ENCODE measurements around the gene CLK1. TPM values are rescaled to one million over a fixed set of nuclear protein-coding genes. Genes with fewer than 3 reads are reported as not detected.

Gene CLK1
- 39.9 and 43.6 TPM in 2 replicates for total RNA-seq

DNA sequence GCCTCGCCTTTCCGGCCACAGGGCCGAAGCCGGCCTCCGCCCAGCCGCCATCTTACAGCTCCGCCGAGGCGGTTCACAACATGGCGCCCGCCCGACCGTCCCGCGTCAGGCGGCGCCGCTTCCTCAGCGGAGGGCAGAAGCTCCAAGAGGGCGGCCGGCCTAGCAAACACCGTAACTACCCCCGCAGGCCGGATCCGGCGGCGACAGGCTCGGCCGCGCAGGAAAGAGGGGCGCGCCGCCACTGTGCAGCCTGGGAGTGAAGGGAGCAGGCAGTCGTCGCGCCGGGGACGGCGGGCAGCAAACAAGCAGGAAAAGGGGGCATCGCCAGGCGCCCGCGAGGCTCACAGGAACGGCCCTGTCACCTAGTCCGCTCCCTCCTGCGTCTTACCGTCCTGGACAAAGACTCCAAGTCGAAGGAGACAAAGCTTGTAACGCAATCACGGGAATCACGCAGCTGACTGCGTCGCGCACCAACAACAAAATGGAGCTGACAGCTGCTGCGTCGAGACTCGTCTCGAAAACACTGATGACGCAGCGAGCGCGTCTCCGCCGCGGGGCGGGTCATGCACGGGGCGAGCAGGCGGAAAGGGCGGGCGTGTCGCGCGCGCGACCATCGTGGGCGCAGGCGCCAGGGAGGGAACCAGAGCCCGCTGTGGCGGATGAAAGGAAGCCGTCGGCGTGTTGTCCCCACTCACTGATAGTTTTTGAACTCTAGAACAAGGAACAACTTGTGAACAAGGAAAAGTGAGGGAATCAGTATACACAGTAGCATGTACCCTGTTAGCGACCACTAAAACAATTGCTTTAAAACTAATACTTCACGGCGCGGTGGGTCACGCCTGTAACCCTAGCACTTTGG is at the start of gene CLK1:
CLK1 (minus strand) TSS at position 483 of the 859 bp plus-strand sequence. CDS start 2,796 bp downstream, outside the sequence.

DNA sequence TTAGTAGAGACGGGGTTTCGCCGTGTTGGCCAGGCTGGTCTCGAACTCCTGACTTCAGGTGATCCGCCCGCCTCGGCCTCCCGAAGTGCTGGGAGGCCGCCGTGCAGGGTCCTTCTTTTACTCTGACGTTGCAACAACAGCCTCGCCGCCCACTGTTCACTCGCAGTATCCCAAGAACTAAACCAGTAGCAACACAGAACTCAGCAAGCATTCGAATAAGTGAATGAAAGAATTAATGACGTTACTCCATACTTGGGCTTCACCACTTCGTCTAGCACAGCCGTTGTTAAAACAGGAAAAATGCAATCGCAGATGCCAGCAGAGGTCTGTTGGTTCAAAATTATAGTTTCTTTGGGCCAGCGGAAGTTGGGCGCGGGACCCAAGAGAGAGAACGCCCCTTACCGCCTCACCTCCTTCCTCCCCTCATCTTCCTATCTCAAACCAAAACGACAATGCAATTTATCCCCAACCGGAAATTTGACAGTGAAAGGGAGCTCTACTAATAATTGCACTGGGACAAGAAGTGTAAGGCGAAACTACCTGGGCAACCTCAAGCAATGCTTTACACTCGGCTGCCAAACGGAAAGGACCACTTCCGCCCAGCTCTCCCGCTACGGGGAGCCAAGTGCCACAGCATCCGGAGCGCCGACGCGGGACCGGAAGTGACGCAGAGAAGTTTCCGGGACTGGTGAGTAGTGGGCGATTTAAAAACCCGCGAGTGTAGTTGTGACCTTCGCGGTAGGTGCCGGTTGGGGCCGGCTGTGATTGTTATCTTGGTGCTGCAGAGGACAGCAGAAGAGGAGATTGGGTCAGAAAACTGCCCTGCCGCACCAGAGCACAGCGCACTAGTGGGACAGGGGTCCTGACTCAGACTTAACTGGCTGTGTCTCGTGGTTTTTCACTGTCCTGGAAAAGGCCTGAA is 24.5 kb upstream of the CLK1 start, which contains the start of the genes NIF3L1 and PPIL3:
NIF3L1 (plus strand) TSS at position 668 of the 922 bp plus-strand sequence. CDS start 2,573 bp downstream, outside the sequence.
PPIL3 (minus strand) TSS at position 374 of the 922 bp plus-strand sequence. CDS start 1,462 bp downstream, outside the sequence.

DNA sequence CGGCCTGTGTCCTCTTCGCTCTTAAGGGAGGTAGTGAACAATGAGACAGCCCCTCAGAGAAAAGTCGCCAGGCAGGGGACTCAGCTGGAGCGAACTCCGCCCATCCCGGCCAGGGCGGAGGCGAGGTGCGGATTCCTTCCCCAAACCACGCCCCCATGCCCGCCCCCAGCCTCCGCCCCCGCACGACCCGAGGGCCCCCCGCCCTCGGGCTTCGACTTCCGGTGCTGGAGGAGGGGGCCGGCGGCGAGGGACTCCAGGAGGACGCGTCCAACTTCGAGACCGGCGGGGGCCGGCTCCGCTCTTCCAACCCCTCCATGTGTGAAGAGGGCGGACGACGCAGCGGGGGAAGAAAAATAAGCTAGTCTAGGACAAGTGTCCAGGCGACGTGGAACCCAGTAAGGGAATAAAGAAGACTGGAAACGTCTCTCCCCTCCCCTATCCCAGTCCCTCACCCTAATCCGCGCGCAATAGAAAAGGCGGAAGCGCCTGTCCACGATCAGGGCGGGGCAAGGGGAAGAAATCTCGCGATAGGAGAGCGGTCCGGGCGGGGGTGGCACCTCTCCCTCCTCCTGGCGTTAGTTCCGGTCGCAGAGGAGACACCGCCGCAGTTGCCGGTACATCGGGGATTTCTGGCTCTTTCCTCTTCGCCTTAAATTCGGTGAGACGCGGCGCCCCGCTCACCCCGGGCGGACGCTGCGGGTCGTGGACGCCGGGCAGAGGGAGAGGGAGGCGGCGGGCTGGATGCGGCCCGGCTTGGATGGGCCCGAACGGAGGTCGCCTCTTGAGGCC is 52.9 kb downstream of the CLK1 start, which contains the start of gene BZW1:
BZW1 (plus strand) TSS at position 578 of the 789 bp plus-strand sequence. CDS start 1,308 bp downstream, outside the sequence.

Other genes starting within 250 kb of the CLK1 start
- gene BZW1, start 52.7 kb downstream of the CLK1 start, total RNA-seq = 250 and 276 TPM in 2 replicates
- 17.5 and 53.0 TPM in 2 replicates for gene PPIL3, start 24.4 kb upstream of the CLK1 start, total RNA-seq
- 14.8 and 15.8 TPM in 2 replicates for gene NIF3L1, start 24.7 kb upstream of the CLK1 start, total RNA-seq
- gene ORC2, start 99.0 kb upstream of the CLK1 start, total RNA-seq = 7.7 and 8.4 TPM in 2 replicates
- gene HYCC2, start 207.0 kb upstream of the CLK1 start, total RNA-seq = 4.7 and 7.2 TPM in 2 replicates
- gene NDUFB3, start 207.3 kb upstream of the CLK1 start, total RNA-seq = 46.2 and 60.9 TPM in 2 replicates

Data from cardiac ventricle fibroblast (primary cell).